B cell (primary cell): Measurements from ENCODE around the gene ATP8A1. TPM values are rescaled to one million over a fixed set of nuclear protein-coding genes. Genes with fewer than 3 reads are reported as not detected.
"Not testable (repeated sequence)": the region's sequence is repeated elsewhere in the genome, so short reads cannot be mapped to it uniquely, and the experiment has no call there.

Experiments used
- ATAC-seq: fragments of 200-7000 bp; cut with Tn5 transposase; one replicate; pipeline ENCODE4 v1.10.0; 2021; ENCODE audit warnings: low read depth, mild to moderate bottlenecking, moderate number of reproducible peaks, moderate library complexity
- CTCF ChIA-PET: fragments of 350-600 bp; sonication (Branson Sonifier 250); formaldehyde crosslinking; loops from one replicate; lab custom pipeline; 2021; ENCODE audit warnings: antibody characterized with exemption, inconsistent platforms; lab: Charles Lee
- POLR2A ChIA-PET: fragments of 350-600 bp; sonication (Branson Sonifier 250); formaldehyde crosslinking; loops from one replicate; lab custom pipeline; 2021; ENCODE audit warnings: antibody characterized with exemption; lab: Charles Lee
- DNase-seq: peaks from one replicate; pipeline ENCODE4 v3.0.0; 2013
- H2AFZ ChIP-seq: 2 replicates; pipeline ENCODE4 v1.6.1; 2012; ENCODE audit warnings: mild to moderate bottlenecking, low read depth, low read length; ENCODE audit not compliant: insufficient read depth, poor library complexity, severe bottlenecking
- H3K27ac ChIP-seq, 2 donors: 1 replicate in 1 of 2; 2 replicates in 1 of 2; pipeline ENCODE4 v1.5.1; 2012 to 2013; ENCODE audit warnings: low read length in 2 of 2, mild to moderate bottlenecking in 2 of 2, moderate library complexity in 1 of 2
- H3K27me3 ChIP-seq, 4 experiments: fragments of 200-600 bp in 1 of 4; sonication (generic) in 1 of 4; replicated peaks in 1 of 4; 1 replicate in 2 of 4; 2 replicates in 2 of 4; pipeline versions ENCODE4 v1.6.1 to v1.7.0; 2013 to 2016; ENCODE audit warnings: low read length in 3 of 4, mild to moderate bottlenecking in 2 of 4, mixed read lengths in 1 of 4, moderate library complexity in 1 of 4; ENCODE audit not compliant: insufficient read depth in 4 of 4, control insufficient read depth in 3 of 4; ENCODE audit errors: control extremely low read depth in 1 of 4
- H3K36me3 ChIP-seq, 2 experiments: replicated peaks in 1 of 2; 1 replicate in 1 of 2; 2 replicates in 1 of 2; pipeline versions ENCODE4 v1.6.1 to v1.7.1; 2013; ENCODE audit warnings: low read length in 1 of 2; ENCODE audit not compliant: insufficient read depth in 2 of 2, control insufficient read depth in 1 of 2; ENCODE audit errors: control extremely low read depth in 1 of 2, extremely low read depth in 1 of 2
- H3K4me1 ChIP-seq, 2 donors: fragments of 200-600 bp in 1 of 2; sonication (generic) in 1 of 2; 1 replicate in 1 of 2; 2 replicates in 1 of 2; pipeline versions ENCODE4 v1.5.1 to v1.6.1; 2013 to 2017; ENCODE audit warnings: low read length in 2 of 2; ENCODE audit not compliant: control insufficient read depth in 2 of 2, insufficient read depth in 2 of 2
- H3K4me2 ChIP-seq: replicated peaks from 2 replicates; pipeline ENCODE3; 2012; ENCODE audit warnings: mild to moderate bottlenecking, low read depth, low read length; ENCODE audit not compliant: poor library complexity, severe bottlenecking
- H3K4me3 ChIP-seq, 5 experiments: fragments of 200-600 bp in 1 of 5; sonication (generic) in 1 of 5; 1 replicate in 3 of 5; 2 replicates in 2 of 5; pipeline versions ENCODE4 v1.5.1 to v1.7.0; 2011 to 2016; ENCODE audit warnings: low read length in 4 of 5, mild to moderate bottlenecking in 4 of 5, low read depth in 2 of 5, control low read depth in 1 of 5, moderate library complexity in 1 of 5; ENCODE audit not compliant: insufficient read depth in 1 of 5; ENCODE audit errors: control extremely low read depth in 1 of 5, extremely low read depth in 1 of 5
- H3K79me2 ChIP-seq: fragments of 200-600 bp; sonication (generic); one replicate; pipeline ENCODE4 v1.6.0; 2016; ENCODE audit warnings: low read length; ENCODE audit not compliant: control insufficient read depth, insufficient read depth
- H3K9ac ChIP-seq: fragments of 200-600 bp; sonication (generic); 2 replicates; pipeline ENCODE4 v1.6.1; 2017; ENCODE audit warnings: mild to moderate bottlenecking, low read length, moderate library complexity
- H3K9me3 ChIP-seq, 3 donors: one replicate each; pipeline versions ENCODE4 v1.6.1 to v1.7.1; 2013; ENCODE audit warnings: low read length in 2 of 3; ENCODE audit not compliant: control insufficient read depth in 2 of 3, insufficient read depth in 1 of 3; ENCODE audit errors: control extremely low read depth in 1 of 3
- H4K20me1 ChIP-seq: 2 replicates; pipeline ENCODE4 v1.6.0; 2012; ENCODE audit warnings: mild to moderate bottlenecking, low read length; ENCODE audit not compliant: insufficient read depth, control insufficient read depth, poor library complexity, severe bottlenecking
- H3K27ac Mint-ChIP-seq: one replicate; pipeline ENCODE4 v1.8.0; 2021; ENCODE audit warnings: mixed read lengths
- H3K27me3 Mint-ChIP-seq: one replicate; pipeline ENCODE4 v1.8.0; 2021; ENCODE audit warnings: mixed read lengths
- H3K4me1 Mint-ChIP-seq: one replicate; pipeline ENCODE4 v1.8.0; 2021; ENCODE audit warnings: mixed read lengths
- H3K4me3 Mint-ChIP-seq: one replicate; pipeline ENCODE4 v1.8.0; 2021; ENCODE audit warnings: mixed read lengths
- H3K9me3 Mint-ChIP-seq: one replicate; pipeline ENCODE4 v1.8.0; 2022; ENCODE audit warnings: mixed read lengths; ENCODE audit not compliant: insufficient read depth
- EZH2 ChIP-seq: IDR thresholded peaks from 2 replicates; pipeline ENCODE4 v1.6.1; 2012; ENCODE audit warnings: borderline replicate concordance, low read depth, mild to moderate bottlenecking, moderate library complexity, low read length; ENCODE audit not compliant: insufficient read depth, poor library complexity, severe bottlenecking
- WGBS: methylation state at CpG from one replicate; pipeline ENCODE4 v1.1.5; 2013; ENCODE audit warnings: missing lambda C conversion rate; ENCODE audit not compliant: insufficient coverage; 5-methylcytosine and 5-hydroxymethylcytosine counted together
- intact Hi-C: fragments of 100-400 bp; cut with micrococcal nuclease; formaldehyde crosslinking; loops from one replicate; pipeline ENCODE4 v1.10.0; 2022
- polyA plus RNA-seq: library from polyadenylated mRNA; depleted of rRNA; stranded (reverse); fragments of >200 nt; gene quantifications from 2 replicates; pipeline ENCODE4 v1.2.3, GENCODE V29; 2012
- total RNA-seq, 2 donors: library from RNA; stranded (reverse); fragments of 120-200 nt in 1 of 2; gene quantifications; 1 replicate in 1 of 2; 2 replicates in 1 of 2; pipeline versions ENCODE4 v1.2.3 to v1.2.4, GENCODE V29; 2013 to 2022
- TF ChIP-seq, protein P1 (sequence below): fragments of 200-600 bp; IDR thresholded peaks from one replicate; pipeline ENCODE4 v1.8.0; 2022; ENCODE audit warnings: antibody characterized with exemption, mild to moderate bottlenecking

The ATP8A1 gene
- total and polyA plus RNA-seq, 2 donors (not counting 1 experiment from before 2014, with no cell fraction given): 28.7 to 51.8 TPM

DNA sequence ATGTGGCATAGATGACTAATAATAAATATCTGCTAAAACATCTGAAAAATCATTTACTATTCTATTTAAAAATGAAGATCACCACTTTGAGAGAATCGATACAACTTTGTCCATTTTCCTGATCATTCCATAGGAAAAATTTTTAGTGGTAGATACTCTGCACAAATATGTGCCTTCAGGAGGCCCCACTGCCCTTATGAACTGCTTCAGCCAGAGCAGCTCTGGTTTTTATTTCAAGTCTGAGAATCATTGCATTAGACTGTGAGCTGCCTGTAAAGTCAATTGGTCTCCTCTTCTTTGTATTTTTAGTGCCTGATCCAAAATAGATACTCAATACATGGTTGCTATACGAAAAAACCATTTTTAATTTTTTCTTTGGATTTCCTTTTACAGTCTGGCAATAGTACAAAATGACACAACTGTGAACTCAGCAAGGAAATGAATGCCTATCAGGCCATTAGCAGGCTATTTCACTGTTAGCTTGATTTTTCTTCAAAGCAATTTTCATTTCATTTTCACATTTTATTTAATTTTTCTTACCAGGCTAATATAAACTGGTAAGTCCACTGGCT is 190.5 kb downstream of the ATP8A1 start:
- TF ChIP-seq EZH2: no peak
- TF ChIP-seq, protein P1, sequence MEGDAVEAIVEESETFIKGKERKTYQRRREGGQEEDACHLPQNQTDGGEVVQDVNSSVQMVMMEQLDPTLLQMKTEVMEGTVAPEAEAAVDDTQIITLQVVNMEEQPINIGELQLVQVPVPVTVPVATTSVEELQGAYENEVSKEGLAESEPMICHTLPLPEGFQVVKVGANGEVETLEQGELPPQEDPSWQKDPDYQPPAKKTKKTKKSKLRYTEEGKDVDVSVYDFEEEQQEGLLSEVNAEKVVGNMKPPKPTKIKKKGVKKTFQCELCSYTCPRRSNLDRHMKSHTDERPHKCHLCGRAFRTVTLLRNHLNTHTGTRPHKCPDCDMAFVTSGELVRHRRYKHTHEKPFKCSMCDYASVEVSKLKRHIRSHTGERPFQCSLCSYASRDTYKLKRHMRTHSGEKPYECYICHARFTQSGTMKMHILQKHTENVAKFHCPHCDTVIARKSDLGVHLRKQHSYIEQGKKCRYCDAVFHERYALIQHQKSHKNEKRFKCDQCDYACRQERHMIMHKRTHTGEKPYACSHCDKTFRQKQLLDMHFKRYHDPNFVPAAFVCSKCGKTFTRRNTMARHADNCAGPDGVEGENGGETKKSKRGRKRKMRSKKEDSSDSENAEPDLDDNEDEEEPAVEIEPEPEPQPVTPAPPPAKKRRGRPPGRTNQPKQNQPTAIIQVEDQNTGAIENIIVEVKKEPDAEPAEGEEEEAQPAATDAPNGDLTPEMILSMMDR: no peak
- Histone ChIP-seq H3K9ac (no peak overlapping the region), H2AFZ (no peak overlapping the region), H3K4me3 (no peak overlapping the region), H4K20me1 (no peaks in the 10 kb centered on the region), H3K9me3 (peaks cover 3 to 10% (median 5%) of the 10 kb centered on the region in 3 donors), H3K79me2 (no peaks in the 10 kb centered on the region), H3K4me2 (no peak overlapping the region), H3K36me3 (peaks cover 10 to 26% of the 10 kb centered on the region in 2 experiments), H3K27me3 (no peaks in the 10 kb centered on the region), H3K27ac (no peak overlapping the region), H3K4me1 (no peaks in the 10 kb centered on the region)
- WGBS: 100% methylated on average over 1 of the region's 2 CpGs
- ChIA-PET CTCF (interaction anchor here (0.6 kb wide), 1 partner anchor 28 kb away, joined by 3 read pairs; no protein-coding TSS in a partner anchor), POLR2A (no interaction called here)
- no peak for ATAC-seq
- Mint-ChIP-seq H3K27ac (no peak overlapping the region), H3K27me3 (no peaks in the 10 kb centered on the region), H3K9me3 (peaks cover 6% of the 10 kb centered on the region), H3K4me1 (no peaks in the 10 kb centered on the region), H3K4me3 (no peak overlapping the region)
- DNase-seq: no peak
- intact Hi-C loops: no loop called here

DNA sequence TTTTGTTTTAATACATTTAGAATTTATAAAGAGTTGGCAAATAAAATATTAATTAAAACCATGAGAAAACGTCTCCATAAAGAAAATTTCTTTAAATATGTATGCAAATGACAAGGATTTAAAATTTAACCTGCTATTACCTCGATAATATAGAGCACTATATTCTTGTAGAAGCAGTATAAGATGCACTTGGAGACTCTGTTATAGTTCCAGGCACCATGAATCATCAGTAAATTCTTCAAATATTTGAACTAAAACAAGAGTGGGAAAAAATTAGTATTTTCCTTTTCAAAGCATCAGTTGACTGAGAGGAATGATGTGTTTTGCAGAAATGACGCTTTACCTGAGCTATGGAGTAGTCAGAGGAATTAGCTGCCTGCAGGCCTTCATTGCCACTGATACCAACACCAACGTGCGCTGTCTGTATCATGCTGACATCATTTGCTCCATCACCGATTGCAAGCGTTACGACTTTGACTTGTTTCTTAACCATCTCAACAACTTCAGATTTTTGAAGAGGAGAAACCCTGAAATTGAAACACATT is 192.3 kb downstream of the ATP8A1 start:
- H3K27ac ChIP-seq: no peak overlapping the region
- H3K9me3 ChIP-seq: peaks cover 6 to 12% (median 9%) of the 10 kb centered on the region in 3 donors
- DNase-seq: no peak
- no peaks in the 10 kb centered on the region for H4K20me1 ChIP-seq
- no peaks in the 10 kb centered on the region for H3K79me2 ChIP-seq
- POLR2A ChIA-PET: no interaction called here
- CTCF ChIA-PET: no interaction called here
- ATAC-seq: no peak
- H3K27me3 ChIP-seq: no peaks in the 10 kb centered on the region
- no peak overlapping the region for H3K4me2 ChIP-seq
- H2AFZ ChIP-seq: no peak overlapping the region
- H3K36me3 ChIP-seq: peaks cover 14 to 26% of the 10 kb centered on the region in 2 experiments
- no peak overlapping the region for H3K4me3 ChIP-seq
- TF ChIP-seq, protein P1: no peak
- TF ChIP-seq EZH2: no peak
- H3K9ac ChIP-seq: no peak overlapping the region
- WGBS: 100% methylated on average over 4 of the region's 8 CpGs
- Mint-ChIP-seq H3K9me3 (peaks cover 6% of the 10 kb centered on the region), H3K4me3 (no peak overlapping the region), H3K4me1 (no peaks in the 10 kb centered on the region), H3K27ac (no peak overlapping the region), H3K27me3 (no peaks in the 10 kb centered on the region)
- intact Hi-C loops: no loop called here
- H3K4me1 ChIP-seq: no peaks in the 10 kb centered on the region

DNA sequence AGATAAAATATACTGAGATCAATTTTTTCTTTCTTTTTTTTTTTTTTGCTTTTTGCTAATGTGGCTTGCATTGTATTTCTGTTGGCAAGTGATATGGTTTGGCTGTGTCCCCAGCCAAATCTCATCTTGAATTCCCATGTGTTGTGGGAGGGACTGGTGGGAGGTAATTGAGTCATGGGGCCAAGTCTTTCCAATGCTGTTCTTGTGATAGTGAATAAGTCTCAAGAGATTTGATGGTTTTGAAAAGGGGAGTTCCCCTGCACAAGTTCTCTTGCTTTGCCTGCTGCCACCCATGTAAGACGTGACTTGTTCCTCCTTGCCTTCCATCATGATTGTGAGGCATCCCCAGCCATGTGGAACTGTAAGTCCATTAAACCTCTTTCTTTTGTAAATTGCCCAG is 195.7 kb downstream of the ATP8A1 start:
- peaks cover 6 to 12% (median 9%) of the 10 kb centered on the region in 3 donors for H3K9me3 ChIP-seq
- H3K9ac ChIP-seq, H3K4me3 Mint-ChIP-seq, H3K27ac ChIP-seq, H3K4me1 Mint-ChIP-seq, H3K27ac Mint-ChIP-seq, H3K27me3 ChIP-seq, CTCF ChIA-PET, H3K9me3 Mint-ChIP-seq, intact Hi-C loops, H4K20me1 ChIP-seq, ATAC-seq, H3K4me1 ChIP-seq, H3K27me3 Mint-ChIP-seq, H3K4me2 ChIP-seq, POLR2A ChIA-PET, H3K79me2 ChIP-seq, H3K4me3 ChIP-seq, H2AFZ ChIP-seq, DNase-seq: not testable (repeated sequence)
- H3K36me3 ChIP-seq: peaks cover 15 to 32% of the 10 kb centered on the region in 2 experiments
- no CpG with 5 or more reads among the region's 1 CpG for WGBS
